ENCODE results near the gene IGFL1. TPM values are rescaled to one million over a fixed set of nuclear protein-coding genes. Genes with fewer than 3 reads are reported as not detected.
A peak's percentile ranks its signal among the peaks of the same experiment; 100 is the strongest.
"Not testable (repeated sequence)": the region's sequence is repeated elsewhere in the genome, so short reads cannot be mapped to it uniquely, and the experiment has no call there.

The IGFL1 gene
- total RNA-seq, 1 donor from 2014 or later: not detected

DNA sequence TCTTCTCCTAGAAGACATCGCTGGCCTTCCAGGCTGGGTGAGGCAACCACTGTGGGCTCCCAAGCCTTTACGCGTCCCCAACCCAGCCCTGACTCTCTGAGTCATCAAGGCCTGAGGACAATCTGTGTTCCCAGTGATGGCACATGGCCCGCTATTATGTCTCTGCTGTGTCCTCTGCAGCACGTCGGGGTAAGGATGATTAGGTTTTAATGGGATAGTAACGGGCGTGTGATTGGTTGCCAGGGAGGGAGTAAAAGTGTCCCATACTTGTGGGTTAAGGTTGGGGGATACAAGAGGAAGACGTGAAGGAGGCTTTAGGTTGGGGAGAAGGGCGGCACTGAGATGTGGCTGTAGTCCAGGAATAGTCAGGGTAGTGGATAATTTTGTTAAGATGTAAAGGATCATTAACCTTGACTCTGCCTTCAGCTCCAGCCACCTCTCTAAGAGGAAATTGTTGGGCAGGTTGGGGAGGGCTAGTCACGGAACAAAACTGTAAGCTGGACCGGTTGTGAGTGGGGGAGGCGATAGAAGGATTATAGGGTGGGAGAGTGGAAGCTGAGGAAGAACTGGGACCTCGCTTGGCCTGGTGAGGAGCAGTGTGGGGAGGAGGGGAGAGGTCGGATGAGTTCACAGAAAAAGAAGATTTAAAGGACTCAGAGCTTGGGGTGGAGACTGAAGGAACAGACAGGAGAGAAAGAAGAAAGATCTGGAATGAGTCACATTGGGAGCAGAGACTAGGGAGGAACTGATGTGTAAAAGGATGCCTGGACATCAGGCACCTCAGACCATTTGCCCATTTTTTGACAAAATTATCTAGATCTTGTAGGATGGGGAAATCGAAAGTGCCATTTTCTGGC, 27.9 kb upstream of the IGFL1 start:
- DNase-seq (ENCODE audit: low read depth in 2 of 2): no peak

DNA sequence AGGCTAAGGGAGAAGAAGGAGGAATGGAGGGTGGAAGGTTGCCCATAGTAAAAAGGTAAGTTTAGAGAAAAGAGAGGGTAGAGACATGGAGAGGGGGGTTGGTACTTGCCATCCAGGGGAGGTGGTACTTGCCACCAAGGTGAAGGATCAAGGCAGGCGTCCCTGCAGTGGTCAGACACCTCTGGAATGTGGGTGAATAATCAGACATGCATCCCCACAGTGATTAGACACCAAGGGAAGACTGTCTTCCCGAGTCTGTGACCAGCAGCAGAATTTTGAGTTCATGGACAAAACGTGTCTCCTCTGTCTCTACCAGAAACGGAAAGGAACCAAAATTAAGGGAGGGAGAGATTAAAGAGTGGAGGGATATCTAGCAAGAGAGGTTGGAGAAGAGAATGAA, 27.1 kb upstream of the IGFL1 start:
- no peak for DNase-seq (ENCODE audit: low read depth in 2 of 2)

DNA sequence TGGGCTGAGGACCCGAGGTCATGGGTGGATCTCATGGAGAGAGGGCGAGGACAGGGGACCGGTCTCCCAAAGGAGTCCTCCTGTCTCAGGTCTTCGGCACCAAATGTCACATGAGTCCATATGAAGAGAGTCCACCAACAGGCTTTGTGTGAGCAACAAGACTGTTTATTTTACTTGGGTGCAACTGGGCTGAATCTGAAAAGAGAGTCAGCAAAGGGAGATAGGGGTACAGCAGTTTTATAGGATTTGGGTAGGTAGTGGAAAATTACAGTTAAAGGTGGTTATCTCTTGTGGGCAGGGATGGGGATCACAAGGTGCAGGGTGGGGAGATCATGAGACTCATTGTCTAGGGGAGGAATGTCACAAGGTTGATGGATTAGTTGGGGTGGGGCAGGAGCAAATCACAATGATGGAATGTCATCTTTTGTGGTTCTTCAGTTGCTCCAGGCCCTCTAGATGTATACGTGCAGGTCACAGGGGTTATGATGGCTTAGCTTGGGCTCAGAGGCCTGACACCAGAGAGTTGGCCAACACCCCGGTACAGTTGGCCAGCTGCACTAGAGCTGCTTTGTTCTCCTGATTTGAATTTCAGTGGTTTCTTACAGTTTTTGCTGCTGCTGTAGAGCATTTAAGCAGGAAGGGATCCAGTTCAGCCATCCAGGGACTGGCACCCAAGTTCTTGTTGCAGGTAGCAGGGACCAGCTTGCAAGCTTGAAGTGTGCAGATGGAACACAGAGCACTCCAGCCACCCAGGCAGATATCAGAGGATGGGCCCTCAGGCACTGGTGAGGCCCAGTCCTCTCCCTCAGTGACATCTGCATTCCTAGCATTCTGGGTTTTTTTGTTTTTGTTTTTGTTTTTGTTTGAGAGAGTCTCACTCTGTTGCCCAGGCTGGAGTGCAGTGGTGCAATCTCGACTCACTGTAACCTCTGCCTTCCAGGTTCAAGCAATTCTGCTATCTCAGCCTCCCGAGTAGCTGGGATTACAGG, 26.4 kb upstream of the IGFL1 start:
- DNase-seq (ENCODE audit: low read depth in 2 of 2): no peak

DNA sequence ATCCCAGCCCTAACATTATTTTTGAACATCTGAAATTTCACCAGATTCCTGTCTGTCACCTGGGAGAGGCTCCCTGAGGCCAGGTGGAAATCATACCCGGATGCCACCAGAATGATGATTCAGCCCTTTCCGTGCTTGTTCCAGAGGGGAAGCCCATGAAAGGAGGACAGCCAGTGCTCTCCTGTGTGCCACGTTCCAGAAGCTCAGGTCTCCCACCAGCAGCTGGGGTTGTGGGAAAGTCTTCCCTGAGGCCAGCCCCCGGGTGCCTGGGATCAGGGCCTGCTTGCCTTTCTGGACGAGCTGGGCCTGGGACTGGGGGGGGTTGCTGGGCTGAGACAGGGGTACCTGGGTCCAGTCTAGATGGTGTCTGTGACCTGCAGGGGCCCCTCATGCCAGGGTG, 25.5 kb upstream of the IGFL1 start:
- DNase-seq (ENCODE audit: low read depth in 2 of 2): no peak

DNA sequence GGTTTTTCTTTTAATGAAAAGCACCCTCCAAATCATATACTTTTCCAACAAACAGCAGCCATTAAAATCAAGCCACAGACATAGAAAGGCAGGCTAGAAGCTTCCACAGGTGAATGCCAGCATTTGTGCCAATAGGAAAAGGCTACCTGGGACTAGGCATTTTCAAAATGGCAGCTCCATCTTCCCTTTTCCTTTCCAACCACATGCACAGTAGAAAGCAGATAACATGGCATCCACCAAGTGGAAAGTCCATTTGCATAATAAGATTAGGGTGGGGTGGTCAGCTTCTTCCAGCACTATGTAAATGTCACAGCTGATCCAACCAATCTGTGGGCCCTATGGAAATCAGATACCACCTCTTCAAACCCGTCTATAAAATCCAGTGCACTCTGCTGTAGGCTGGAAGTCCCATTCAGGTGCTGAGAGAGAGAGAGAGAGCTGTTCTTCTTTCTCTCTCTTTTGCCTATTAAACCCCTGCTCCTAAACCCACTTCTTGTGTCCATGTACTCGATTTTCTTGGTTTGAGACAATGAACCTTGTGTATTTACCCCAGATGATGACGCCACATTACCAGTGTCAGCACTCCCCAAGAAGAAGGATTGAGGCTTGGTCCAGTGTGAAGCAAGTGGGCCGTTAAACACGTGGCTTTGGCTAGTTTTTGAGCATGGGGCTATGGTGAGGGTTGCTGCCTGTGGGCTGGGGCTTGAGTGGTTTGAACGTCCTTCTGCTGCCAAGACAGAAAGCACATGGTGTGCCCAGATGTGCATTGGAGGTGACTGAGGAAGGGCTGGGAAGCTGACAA, 24.2 kb upstream of the IGFL1 start:
- DNase-seq (ENCODE audit: low read depth in 2 of 2): no peak

DNA sequence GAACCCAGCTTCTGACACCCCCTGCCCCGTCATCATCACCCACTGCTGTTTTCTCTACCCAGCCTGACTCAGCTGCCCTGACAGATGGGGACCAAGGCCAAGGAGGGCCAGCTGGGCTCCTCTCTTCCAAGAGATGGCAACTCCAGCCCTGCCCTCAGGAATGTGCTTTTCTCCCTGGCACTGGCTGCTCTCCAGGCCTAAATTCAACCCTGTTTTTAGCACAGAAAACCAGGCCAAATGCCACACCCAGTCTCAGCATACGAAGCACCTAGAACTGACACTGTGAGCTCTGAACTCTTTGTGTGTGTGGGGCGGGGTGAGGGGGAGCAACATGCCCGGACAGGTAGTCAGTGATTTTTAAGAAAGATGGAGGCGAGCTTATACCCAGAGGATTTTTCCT, 23.4 kb upstream of the IGFL1 start:
- DNase-seq (ENCODE audit: low read depth in 2 of 2): no peak

DNA sequence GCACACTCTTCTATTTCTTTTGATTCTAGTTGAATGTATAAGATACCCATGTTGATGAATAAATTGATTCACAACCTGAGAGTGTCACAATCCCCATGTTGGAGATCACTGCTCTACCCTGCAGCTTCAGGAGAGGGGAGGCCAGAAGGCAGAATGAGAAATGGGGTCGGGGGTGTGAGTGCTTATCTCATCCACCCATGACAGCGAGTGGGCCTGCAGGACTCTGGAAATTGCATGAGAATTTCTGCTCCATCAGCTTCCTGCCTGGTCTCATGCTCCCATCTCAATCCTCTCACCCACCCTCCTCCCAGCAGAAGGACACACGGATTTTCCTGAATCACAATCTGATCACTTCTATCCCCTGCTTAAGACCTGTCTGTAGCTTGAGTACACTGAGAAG, 22.9 kb upstream of the IGFL1 start:
- DNase-seq (ENCODE audit: low read depth in 2 of 2): no peak

DNA sequence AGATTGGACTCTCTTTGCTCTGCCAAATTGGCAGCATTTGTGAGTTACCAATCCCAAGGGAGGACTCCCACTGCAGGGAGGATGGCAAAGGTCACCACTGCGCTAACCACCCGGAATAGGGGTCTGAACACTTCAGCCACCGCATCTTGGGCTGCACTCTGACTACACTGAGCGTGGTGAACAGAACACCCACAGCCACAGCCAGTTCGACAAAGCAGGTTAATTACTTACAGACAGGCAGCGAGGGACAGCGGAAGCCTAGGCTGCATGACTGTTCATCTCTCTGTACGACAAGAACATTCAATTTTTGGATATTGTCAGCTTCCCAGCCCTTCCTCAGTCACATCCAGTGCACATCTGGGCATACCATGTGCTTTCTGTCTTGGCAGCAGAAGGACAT, 21.7 kb upstream of the IGFL1 start:
- not testable (repeated sequence) for DNase-seq (ENCODE audit: low read depth in 2 of 2)

DNA sequence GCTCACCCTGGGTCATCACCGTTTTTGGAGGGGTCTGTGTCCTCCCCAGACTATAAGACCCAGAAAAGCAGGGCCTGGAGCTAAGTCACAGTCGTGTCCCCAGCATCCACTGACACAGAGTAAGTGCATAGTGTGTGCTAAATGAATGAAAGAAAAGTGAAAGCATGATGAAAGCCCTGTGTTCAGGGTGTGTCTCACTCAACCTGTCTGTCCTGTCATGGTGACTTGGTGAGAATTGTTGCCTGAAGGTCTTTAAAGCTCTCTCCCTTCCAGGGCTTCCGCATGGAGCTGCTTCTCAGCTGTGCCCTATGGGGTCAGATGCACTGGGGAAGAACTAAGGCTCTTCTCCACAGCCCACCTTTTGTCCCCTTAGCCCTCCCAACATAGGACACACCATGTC, 20.5 kb upstream of the IGFL1 start:
- DNase-seq (ENCODE audit: low read depth in 2 of 2): no peak

DNA sequence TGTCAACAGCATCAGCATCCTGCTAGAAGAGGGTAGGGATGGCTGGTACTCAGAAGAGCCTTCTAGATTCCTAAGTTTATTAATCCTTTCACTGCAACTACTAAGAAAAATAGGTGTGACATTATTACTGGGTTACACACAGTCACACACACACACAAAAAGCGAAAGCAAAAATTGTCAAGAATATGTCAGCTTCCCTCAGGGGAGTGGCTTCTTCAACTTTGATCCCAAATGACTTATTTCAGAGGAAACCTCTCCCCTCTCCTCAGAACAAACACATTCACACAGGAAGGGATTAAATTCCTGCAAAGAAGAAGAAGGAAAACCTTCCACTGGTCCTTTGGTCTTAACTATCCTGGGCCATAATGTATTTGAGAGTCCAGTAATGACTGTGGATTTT, 20.1 kb upstream of the IGFL1 start:
- DNase-seq (ENCODE audit: low read depth in 2 of 2): no peak

DNA sequence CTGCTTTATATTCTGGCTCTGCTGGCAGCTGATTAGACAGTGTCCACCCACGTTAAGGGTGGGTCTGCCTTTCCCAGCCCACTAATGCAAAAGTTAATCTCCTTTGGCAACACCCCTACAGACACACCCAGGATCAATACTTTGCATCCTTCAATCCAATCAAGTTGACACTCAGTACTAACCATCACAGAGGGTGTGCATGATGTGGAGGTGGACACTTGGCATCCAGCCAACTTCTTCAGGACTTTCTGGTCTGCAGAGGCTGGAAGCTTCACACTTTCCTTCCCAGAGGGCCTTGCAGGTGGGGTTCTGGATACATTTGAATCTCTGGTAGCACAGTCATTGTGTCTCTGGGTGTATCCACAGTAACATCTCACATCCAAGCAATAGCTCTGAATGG, 18.9 kb upstream of the IGFL1 start:
- DNase-seq (ENCODE audit: low read depth in 2 of 2): peak in 1 of 2 donors; percentile 10

DNA sequence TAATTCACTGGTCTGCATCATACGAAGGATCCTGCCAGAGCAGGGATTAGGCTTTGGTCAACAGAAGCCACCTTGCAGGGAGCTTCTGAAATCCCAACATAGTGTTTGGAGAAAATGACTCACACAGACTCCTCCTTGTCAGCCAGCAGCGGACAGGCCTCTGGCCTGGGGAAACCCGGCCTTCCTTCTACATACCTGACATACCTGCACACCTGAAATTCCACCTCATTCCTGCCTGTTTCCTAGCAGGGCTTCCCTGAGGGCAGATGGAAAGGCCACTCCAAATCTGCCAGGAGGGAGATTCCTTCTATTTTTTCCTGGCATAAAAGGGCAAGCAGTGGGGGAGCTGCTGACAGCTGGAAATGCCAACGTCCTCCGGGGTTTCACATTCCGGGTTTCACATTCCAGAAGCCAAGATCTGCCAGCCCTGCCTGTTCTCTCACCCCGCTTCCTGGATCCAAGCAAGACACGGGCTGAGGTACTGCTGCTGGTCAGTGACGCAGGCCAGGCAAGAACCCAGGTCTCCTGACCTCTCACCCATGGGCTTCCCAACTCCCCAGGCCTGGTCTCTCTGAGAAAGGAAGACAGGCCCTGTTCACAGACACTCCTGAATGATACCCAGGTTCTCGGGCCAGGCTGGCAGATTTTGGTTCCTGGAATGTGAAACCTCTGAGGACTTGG, 18.2 kb upstream of the IGFL1 start:
- peak; percentile 17 to 77 for DNase-seq (ENCODE audit: low read depth in 2 of 2)

DNA sequence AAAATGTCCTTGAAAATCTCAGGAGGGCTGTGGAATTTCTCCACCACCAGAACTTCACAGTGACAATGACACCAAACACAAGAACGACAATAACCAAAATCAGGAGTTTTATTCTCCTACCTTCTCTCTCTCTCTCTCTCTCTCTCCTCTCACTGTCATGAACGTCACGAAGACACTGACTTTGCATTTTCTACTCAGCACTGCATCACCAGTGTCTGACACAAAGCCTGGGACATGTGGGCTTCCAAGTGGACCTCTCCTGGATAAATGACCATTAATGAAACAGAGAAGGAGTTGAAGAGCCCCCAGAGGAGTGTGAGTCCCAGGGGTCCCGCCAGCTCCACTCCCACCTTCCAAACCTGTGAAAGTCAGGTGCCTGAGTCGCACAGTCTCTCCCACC, 16.9 kb upstream of the IGFL1 start:
- not testable (repeated sequence) for DNase-seq (ENCODE audit: low read depth in 2 of 2)

DNA sequence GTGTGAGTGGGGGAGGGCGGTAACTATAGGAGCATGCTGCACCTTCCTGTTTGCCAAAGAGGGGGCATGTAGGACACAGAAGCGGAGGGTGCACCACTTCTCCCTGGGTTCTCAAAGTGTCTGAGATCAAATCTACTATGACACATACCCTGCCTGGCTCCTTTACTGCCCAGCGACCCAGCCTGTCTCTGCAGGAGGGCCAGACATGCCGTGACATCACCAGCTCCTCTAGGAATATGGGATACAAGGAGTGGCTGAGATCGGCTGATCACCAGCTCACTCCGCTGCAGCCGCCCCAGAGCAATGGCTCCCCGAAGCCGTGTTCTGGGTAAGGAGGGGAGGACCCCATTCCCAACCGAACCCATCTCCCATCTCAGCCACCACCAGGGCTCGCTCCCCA, 16.4 kb upstream of the IGFL1 start:
- DNase-seq (ENCODE audit: low read depth in 2 of 2): no peak

DNA sequence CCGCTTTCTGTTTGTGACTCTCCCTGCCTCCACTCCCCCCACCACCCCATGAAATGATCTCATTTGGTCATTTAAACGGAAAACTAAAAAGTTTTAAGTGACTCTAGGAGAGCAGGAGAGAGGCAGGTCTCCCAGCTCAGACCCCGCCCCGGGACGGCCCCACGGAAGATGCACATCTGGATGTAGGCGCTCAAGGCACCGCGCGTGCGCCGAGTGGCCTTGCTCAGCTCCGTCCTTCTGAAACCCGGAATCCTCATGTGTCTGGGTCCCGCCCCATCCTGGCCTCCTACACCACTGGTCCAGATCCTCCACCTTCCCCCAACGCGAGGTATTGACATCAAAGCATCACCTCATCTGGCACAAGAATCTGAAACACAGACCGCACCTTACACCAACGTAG, 15.7 kb upstream of the IGFL1 start:
- no peak for DNase-seq (ENCODE audit: low read depth in 2 of 2)

DNA sequence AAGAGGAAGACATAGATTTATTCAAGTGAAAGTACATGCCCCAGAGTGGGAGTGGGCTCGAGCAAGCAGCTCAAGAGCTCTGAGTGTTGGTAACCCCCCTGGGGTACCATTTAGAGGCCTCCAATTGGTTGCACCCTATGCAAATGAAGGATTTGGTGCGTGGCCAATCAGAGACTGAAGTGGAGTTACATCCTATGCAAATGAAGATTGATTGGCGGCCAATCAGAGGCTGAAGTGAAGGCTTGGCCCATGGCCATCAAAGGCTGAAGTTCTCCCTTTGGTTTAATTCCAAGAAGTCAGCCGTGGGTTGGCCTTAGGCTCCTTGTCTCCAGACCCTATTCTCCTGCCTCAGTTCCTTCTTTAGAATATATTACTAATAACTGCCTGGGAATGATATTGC, 12.9 kb upstream of the IGFL1 start:
- no peak for DNase-seq (ENCODE audit: low read depth in 2 of 2)

DNA sequence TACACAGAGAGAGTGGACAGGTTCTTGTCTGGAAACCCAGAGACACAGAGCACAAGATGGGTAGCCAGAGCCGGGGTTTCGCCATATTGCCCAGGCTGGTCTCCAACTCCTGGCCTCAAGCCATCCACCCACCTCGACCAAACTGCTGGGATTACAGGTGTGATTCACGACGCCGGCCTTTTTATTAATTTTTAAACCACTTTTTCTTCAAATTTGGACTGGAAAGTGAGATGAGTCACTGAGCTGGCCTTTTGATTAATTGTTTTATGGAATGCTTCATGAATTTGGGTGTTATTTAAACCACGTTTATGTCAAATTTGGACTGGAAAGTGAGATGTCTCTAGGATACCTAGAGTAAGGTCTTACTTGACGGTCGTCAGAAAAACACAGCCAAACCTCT, 12.1 kb upstream of the IGFL1 start:
- DNase-seq (ENCODE audit: low read depth in 2 of 2): no peak

DNA sequence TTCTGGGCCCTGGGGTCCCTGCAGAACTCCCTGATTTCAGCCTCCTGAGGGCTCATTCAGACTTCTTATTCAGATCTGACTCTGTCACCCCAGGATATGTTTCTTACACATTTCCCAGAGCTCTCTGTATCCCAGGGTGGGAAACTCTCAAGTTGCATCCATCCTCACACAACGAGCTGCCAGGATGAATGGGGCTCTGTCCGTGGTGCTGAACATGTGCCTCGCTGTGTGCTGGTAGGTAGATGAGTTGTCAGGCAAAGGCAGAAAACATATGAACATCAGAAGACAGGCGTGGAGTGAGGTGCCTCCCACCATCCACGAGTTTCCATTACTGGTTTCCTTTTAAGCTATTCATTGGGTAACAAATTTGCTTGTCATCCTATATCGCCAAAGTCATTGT, 11.4 kb upstream of the IGFL1 start:
- peak; percentile 50 to 65 for DNase-seq (ENCODE audit: low read depth in 2 of 2)

DNA sequence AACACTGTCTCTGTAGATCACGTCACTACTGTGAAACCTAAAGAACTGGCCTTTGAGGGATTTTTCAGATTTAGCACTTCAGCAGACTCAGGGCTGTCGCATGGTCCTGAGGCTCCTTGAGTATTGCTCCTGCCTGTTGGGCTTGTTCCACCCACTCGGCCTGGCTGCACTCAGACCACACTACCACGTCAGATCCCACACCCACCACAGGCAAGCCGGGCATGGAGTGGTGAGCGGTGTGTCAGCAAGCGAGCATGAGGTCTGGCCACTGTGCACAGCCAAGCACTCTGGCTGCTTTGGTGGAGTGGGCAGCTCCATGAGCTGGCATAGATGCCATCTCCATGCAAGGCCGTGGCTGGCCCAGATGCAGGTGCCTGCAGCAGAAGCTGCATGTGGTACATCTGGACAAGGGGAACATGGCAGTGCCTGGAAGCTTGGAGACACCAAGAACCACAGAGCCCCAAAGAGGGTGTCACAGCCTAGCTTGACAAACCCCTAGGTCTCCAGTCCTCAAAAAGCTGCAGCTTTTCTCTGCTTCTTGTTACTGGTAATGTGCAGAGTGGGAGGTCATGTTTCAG, 9.4 kb upstream of the IGFL1 start:
- DNase-seq (ENCODE audit: low read depth in 2 of 2): no peak

DNA sequence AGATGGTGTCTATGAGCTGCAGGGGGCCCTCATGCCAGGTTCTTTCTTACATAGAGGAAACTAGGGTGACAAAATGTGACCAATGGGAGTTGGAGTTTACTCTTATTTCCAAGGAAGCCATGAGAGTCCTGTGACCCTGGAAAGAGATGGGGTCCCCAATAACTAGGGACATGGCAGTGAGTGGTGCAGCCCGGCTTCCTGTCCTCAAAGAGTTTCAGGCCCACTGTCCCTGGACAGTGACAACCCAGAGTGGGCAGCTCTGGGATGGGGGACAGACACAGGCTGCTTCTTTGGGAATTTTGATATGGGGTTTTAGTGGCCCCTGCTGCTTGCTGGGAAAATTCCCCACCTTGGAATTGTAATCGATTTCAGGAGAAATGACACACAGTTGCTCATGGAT, 8.4 kb upstream of the IGFL1 start:
- DNase-seq (ENCODE audit: low read depth in 2 of 2): no peak

Data from lung microvascular endothelial cell (primary cell).